SK-N-SH treated with all-trans-retinoic acid at 6 μM for 48 hours (cell line): ENCODE measurements around the gene PER1.

ENCODE experiments used
- ATAC-seq: fragments of 200-7000 bp; cut with Tn5 transposase; 3 replicates; pipeline ENCODE4 v1.9.1; 2020; ENCODE audit warnings: mild to moderate bottlenecking, moderate library complexity
- ARNTL ChIP-seq: fragments of 450-650 bp; formaldehyde crosslinking; IDR thresholded peaks from 2 replicates; pipeline ENCODE4 v1.5.0; 2020; ENCODE audit warnings: low read depth, mild to moderate bottlenecking, moderate library complexity, borderline replicate concordance
- CREB5 ChIP-seq: fragments of 250-450 bp; sonication (Bioruptor Pico); IDR thresholded peaks from 2 replicates; pipeline ENCODE4 v1.5.1; 2020; ENCODE audit warnings: low read depth, mild to moderate bottlenecking, moderate library complexity
- CSDC2 ChIP-seq: fragments of 250-450 bp; sonication (Bioruptor Pico); IDR thresholded peaks from 2 replicates; pipeline ENCODE4 v1.5.0; 2020; ENCODE audit warnings: mild to moderate bottlenecking, moderate library complexity
- ESRRG ChIP-seq: fragments of 250-450 bp; sonication (Bioruptor Pico); IDR thresholded peaks from 2 replicates; pipeline ENCODE4 v1.6.1; 2021; ENCODE audit warnings: mild to moderate bottlenecking
- ISL1 ChIP-seq: fragments of 250-450 bp; sonication (Bioruptor Pico); IDR thresholded peaks from 2 replicates; pipeline ENCODE4 v2.1.2; 2022; ENCODE audit warnings: mild to moderate bottlenecking, moderate library complexity
- OSR1 ChIP-seq: fragments of 250-450 bp; sonication (Bioruptor Pico); IDR thresholded peaks from 2 replicates; pipeline ENCODE4 v1.8.0; 2022; ENCODE audit warnings: moderate library complexity, mild to moderate bottlenecking, inconsistent platforms
- PATZ1 ChIP-seq: fragments of 250-450 bp; sonication (Bioruptor Pico); IDR thresholded peaks from 2 replicates; pipeline ENCODE4 v1.8.0; 2020; ENCODE audit warnings: mild to moderate bottlenecking, moderate library complexity, borderline replicate concordance
- POU6F1 ChIP-seq: fragments of 250-450 bp; sonication (Bioruptor Pico); IDR thresholded peaks from 2 replicates; pipeline ENCODE4 v1.8.0; 2021; ENCODE audit warnings: low read depth, mild to moderate bottlenecking, moderate library complexity, borderline replicate concordance
- PPARA ChIP-seq: fragments of 250-450 bp; sonication (Bioruptor Pico); IDR thresholded peaks from 2 replicates; pipeline ENCODE4 v1.5.0; 2020; ENCODE audit warnings: mild to moderate bottlenecking, borderline replicate concordance
- RARB ChIP-seq: fragments of 250-450 bp; sonication (Bioruptor Pico); IDR thresholded peaks from 2 replicates; pipeline ENCODE4 v1.8.0; 2021; ENCODE audit warnings: mild to moderate bottlenecking, moderate library complexity
- SNAI2 ChIP-seq: fragments of 250-450 bp; sonication (Bioruptor Pico); IDR thresholded peaks from 2 replicates; pipeline ENCODE4 v1.5.0; 2020; ENCODE audit warnings: mild to moderate bottlenecking, moderate library complexity
- TOX ChIP-seq: fragments of 250-450 bp; sonication (Bioruptor Pico); IDR thresholded peaks from 2 replicates; pipeline ENCODE4 v1.8.0; 2021; ENCODE audit warnings: mild to moderate bottlenecking, moderate library complexity, borderline replicate concordance
- TSHZ2 ChIP-seq: fragments of 250-450 bp; sonication (Bioruptor Pico); IDR thresholded peaks from 2 replicates; pipeline ENCODE4 v1.5.0; 2020; ENCODE audit warnings: mild to moderate bottlenecking, moderate library complexity
- ZC3H10 ChIP-seq: fragments of 250-450 bp; sonication (Bioruptor Pico); IDR thresholded peaks from 2 replicates; pipeline ENCODE4 v1.5.1; 2021; ENCODE audit warnings: mild to moderate bottlenecking, moderate library complexity
- ZFP30 ChIP-seq: fragments of 450-650 bp; formaldehyde crosslinking; IDR thresholded peaks from 2 replicates; pipeline ENCODE4 v1.5.0; 2022; ENCODE audit warnings: mild to moderate bottlenecking, moderate library complexity
- ZNF565 ChIP-seq: fragments of 450-650 bp; formaldehyde crosslinking; conservative IDR thresholded peaks from 2 replicates; pipeline ENCODE4 v1.5.0; 2020; ENCODE audit warnings: low read depth, mild to moderate bottlenecking, moderate library complexity
- ZNF8 ChIP-seq: fragments of 450-650 bp; formaldehyde crosslinking; IDR thresholded peaks from 2 replicates; pipeline ENCODE4 v1.5.0; 2020; ENCODE audit warnings: mild to moderate bottlenecking, moderate library complexity

The PER1 gene

GRCh38 chr17:8176197-8176940 lies 24.2 kb upstream of the PER1 start, which contains the start of gene TMEM107:
Gene TMEM107, minus strand, starts transcription at chr17:8176380. Its CDS starts 94 bp downstream, at chr17:8176286.
- peak; percentile 77 for ATAC-seq
- no peak for TF ChIP-seq ZNF8 (CRISPR knock-in tag)
- TF ChIP-seq ISL1 (CRISPR knock-in tag): no peak
- no peak for TF ChIP-seq POU6F1 (CRISPR knock-in tag)
- TF ChIP-seq OSR1 (CRISPR knock-in tag): no peak
- no peak for TF ChIP-seq ZFP30
- TF ChIP-seq TSHZ2 (CRISPR knock-in tag): no peak

- TF ChIP-seq POU6F1 (CRISPR knock-in tag): no peak
- TF ChIP-seq PPARA (CRISPR knock-in tag): no peak
- TF ChIP-seq TSHZ2 (CRISPR knock-in tag): no peak
- no peak for TF ChIP-seq ZNF8 (CRISPR knock-in tag)
- no peak for TF ChIP-seq ZFP30
- TF ChIP-seq ARNTL (CRISPR knock-in tag): no peak
- TF ChIP-seq ZC3H10 (CRISPR knock-in tag): no peak
- TF ChIP-seq ISL1 (CRISPR knock-in tag): no peak
- TF ChIP-seq ZNF565 (CRISPR knock-in tag): no peak
- no peak for TF ChIP-seq CSDC2
- no peak for TF ChIP-seq RARB (CRISPR knock-in tag)
- no peak for TF ChIP-seq SNAI2 (CRISPR knock-in tag)
- no peak for TF ChIP-seq PATZ1 (CRISPR knock-in tag)
- TF ChIP-seq ESRRG (CRISPR knock-in tag): no peak
- no peak for TF ChIP-seq TOX
- TF ChIP-seq, all 23 proteins: peak for 0
- peak; percentile 16 for ATAC-seq
Measured at GRCh38 chr17:8175795-8176196, 23.6 kb upstream of the PER1 start.

GRCh38 chr17:8173871-8174322 lies 21.7 kb upstream of the PER1 start:
- peak; percentile 6 for ATAC-seq
- TF ChIP-seq SNAI2 (CRISPR knock-in tag) (no peak), ZNF8 (CRISPR knock-in tag) (no peak), POU6F1 (CRISPR knock-in tag) (no peak), ZFP30 (no peak), CSDC2 (no peak), ZC3H10 (CRISPR knock-in tag) (no peak), ESRRG (CRISPR knock-in tag) (no peak), ZNF565 (CRISPR knock-in tag) (no peak), CREB5 (CRISPR knock-in tag) (no peak), ARNTL (CRISPR knock-in tag) (no peak), TSHZ2 (CRISPR knock-in tag) (no peak)
